ENCODE measurements around the gene NANOGP8.

Gene NANOGP8

DNA sequence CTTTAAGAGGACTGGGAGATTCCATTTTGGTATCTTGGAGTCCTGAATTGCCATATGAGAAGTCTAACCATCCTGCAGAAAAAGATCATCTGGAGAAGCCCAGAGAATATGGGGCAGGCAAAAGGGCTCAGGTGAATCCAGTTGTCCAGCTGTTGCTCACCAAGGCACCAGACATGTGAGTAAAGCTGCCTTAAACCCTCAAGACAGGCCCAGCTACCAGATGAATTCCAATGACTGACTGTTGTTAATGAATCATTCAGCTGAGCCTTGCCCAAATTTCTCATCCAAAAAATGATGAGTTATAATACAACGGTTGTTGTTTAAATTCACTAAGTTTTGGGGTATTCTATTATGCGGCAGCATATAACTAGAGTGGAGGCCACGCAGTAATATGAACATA lies 22.0 kb upstream of the NANOGP8 start:
- no peak for TF ChIP-seq EP300 (IDR thresholded peaks at IDR 0.05; ENCODE audit: borderline replicate concordance)
- no peak for TF ChIP-seq CEBPB (IDR thresholded peaks at IDR 0.05)
- TF ChIP-seq ZBTB7A (IDR thresholded peaks at IDR 0.05; ENCODE audit: low read depth) = no peak
- no peak for TF ChIP-seq TAF1 (IDR thresholded peaks at IDR 0.05; ENCODE audit: low read depth)
- TF ChIP-seq, protein P1, sequence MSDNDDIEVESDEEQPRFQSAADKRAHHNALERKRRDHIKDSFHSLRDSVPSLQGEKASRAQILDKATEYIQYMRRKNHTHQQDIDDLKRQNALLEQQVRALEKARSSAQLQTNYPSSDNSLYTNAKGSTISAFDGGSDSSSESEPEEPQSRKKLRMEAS (IDR thresholded peaks at IDR 0.05) = no peak
- TF ChIP-seq CREB1 (IDR thresholded peaks at IDR 0.05; ENCODE audit: low read depth) = no peak
- TF ChIP-seq TCF12 (IDR thresholded peaks at IDR 0.05; ENCODE audit: low read depth) = no peak
- TF ChIP-seq RAD21 (IDR thresholded peaks at IDR 0.05; ENCODE audit: low read depth) = no peak
- TF ChIP-seq, protein P2, sequence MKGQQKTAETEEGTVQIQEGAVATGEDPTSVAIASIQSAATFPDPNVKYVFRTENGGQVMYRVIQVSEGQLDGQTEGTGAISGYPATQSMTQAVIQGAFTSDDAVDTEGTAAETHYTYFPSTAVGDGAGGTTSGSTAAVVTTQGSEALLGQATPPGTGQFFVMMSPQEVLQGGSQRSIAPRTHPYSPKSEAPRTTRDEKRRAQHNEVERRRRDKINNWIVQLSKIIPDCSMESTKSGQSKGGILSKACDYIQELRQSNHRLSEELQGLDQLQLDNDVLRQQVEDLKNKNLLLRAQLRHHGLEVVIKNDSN (IDR thresholded peaks at IDR 0.05) = no peak
- no peak for TF ChIP-seq FOXM1 (IDR thresholded peaks at IDR 0.05; ENCODE audit: borderline replicate concordance, low read depth)

DNA sequence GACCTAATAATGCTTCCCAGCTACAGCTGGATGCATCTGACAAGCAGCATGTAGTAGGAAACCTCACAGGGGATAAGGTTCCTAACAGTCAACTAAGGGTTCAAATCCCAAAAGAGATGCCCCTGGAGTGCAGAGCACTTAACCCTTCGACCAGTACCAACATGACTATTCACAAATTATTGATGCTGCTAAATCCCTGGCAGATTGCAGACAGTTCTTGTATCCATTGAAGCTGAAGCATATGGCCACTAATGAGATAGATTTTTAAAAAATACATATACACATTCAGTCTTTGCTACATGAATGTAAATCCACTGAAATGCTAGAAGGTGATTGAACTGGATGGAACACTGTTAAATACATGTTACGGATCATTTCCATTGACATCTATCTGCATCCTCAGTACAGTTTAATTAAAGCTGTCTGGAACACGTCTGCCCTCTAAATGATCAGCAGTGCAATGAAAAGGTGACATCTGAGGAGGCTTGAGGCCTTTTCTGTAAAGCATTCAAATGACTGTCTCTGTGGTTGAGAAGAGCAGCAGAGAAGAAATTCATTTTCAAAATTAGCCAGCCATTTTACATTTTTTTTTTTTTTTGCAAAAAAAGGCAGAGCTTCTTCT lies 19.5 kb upstream of the NANOGP8 start:
- no peak for TF ChIP-seq RAD21 (IDR thresholded peaks at IDR 0.05; ENCODE audit: low read depth)
- no peak for TF ChIP-seq NFIC (IDR thresholded peaks at IDR 0.05)
- no peak for TF ChIP-seq CEBPB (IDR thresholded peaks at IDR 0.05)
- no peak for TF ChIP-seq CREB1 (IDR thresholded peaks at IDR 0.05; ENCODE audit: low read depth)

DNA sequence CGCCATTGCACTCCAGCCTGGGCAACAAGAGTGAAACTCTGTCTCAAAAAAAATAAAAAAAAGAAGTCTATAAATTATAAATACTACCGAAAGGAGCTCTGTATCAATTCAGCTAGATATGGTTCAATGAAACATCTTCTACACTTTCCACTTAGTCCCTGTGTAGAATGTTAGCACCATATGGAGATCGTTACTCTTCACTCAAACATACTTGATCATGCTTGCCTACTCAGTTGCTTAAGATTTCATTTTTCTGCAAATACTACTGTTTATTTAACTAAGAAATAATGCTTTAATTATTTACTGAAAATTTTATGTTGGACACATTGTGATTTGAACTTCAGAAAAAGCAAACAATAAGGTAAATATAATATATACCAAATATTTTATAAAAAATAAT lies 17.1 kb upstream of the NANOGP8 start:
- TF ChIP-seq YY1 (IDR thresholded peaks at IDR 0.05; ENCODE audit: low read depth) = no peak
- no peak for TF ChIP-seq RAD21 (IDR thresholded peaks at IDR 0.05; ENCODE audit: low read depth)
- TF ChIP-seq CEBPB (IDR thresholded peaks at IDR 0.05) = no peak
- TF ChIP-seq, protein P3, sequence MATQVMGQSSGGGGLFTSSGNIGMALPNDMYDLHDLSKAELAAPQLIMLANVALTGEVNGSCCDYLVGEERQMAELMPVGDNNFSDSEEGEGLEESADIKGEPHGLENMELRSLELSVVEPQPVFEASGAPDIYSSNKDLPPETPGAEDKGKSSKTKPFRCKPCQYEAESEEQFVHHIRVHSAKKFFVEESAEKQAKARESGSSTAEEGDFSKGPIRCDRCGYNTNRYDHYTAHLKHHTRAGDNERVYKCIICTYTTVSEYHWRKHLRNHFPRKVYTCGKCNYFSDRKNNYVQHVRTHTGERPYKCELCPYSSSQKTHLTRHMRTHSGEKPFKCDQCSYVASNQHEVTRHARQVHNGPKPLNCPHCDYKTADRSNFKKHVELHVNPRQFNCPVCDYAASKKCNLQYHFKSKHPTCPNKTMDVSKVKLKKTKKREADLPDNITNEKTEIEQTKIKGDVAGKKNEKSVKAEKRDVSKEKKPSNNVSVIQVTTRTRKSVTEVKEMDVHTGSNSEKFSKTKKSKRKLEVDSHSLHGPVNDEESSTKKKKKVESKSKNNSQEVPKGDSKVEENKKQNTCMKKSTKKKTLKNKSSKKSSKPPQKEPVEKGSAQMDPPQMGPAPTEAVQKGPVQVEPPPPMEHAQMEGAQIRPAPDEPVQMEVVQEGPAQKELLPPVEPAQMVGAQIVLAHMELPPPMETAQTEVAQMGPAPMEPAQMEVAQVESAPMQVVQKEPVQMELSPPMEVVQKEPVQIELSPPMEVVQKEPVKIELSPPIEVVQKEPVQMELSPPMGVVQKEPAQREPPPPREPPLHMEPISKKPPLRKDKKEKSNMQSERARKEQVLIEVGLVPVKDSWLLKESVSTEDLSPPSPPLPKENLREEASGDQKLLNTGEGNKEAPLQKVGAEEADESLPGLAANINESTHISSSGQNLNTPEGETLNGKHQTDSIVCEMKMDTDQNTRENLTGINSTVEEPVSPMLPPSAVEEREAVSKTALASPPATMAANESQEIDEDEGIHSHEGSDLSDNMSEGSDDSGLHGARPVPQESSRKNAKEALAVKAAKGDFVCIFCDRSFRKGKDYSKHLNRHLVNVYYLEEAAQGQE (IDR thresholded peaks at IDR 0.05; ENCODE audit: low read depth) = no peak
- no peak for TF ChIP-seq ZBTB7A (IDR thresholded peaks at IDR 0.05; ENCODE audit: low read depth)
- TF ChIP-seq, protein P2 (IDR thresholded peaks at IDR 0.05) = no peak
- no peak for TF ChIP-seq TAF1 (IDR thresholded peaks at IDR 0.05; ENCODE audit: low read depth)
- no peak for TF ChIP-seq TEAD4 (IDR thresholded peaks at IDR 0.05)
- TF ChIP-seq CREB1 (IDR thresholded peaks at IDR 0.05; ENCODE audit: low read depth) = no peak
- TF ChIP-seq EGR1 (IDR thresholded peaks at IDR 0.05) = no peak
- no peak for TF ChIP-seq FOXM1 (IDR thresholded peaks at IDR 0.05; ENCODE audit: borderline replicate concordance, low read depth)
- no peak for TF ChIP-seq EP300 (IDR thresholded peaks at IDR 0.05; ENCODE audit: borderline replicate concordance)
- no peak for TF ChIP-seq TCF12 (IDR thresholded peaks at IDR 0.05; ENCODE audit: low read depth)

DNA sequence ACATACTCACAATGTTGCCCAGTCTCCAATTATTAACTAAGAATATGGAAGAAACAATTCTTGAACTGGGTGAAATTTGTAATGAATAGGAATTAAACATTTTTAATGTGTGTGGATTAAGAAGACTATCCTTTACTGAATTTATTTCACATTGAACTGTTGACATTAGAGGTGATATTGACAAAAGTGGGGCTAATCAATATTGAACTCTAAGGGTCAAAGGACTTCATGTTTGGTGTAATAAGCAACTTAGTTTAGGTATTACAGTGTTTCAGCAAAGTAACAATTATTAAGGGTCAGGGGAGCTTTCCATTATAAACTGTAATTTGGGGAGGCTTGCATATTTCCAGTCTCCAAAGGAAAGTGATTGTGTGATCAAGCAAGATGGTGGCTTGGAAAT lies 16.2 kb upstream of the NANOGP8 start:
- TF ChIP-seq YY1 (IDR thresholded peaks at IDR 0.05; ENCODE audit: low read depth) = no peak
- TF ChIP-seq FOXM1 (IDR thresholded peaks at IDR 0.05; ENCODE audit: borderline replicate concordance, low read depth) = no peak
- TF ChIP-seq TCF12 (IDR thresholded peaks at IDR 0.05; ENCODE audit: low read depth) = no peak
- TF ChIP-seq EP300 (IDR thresholded peaks at IDR 0.05; ENCODE audit: borderline replicate concordance) = no peak
- no peak for TF ChIP-seq CEBPB (IDR thresholded peaks at IDR 0.05)
- TF ChIP-seq, protein P1 (IDR thresholded peaks at IDR 0.05) = no peak
- no peak for TF ChIP-seq TEAD4 (IDR thresholded peaks at IDR 0.05)
- no peak for TF ChIP-seq CREB1 (IDR thresholded peaks at IDR 0.05; ENCODE audit: low read depth)
- no peak for TF ChIP-seq NFIC (IDR thresholded peaks at IDR 0.05)
- TF ChIP-seq EGR1 (IDR thresholded peaks at IDR 0.05) = no peak
- TF ChIP-seq ZBTB7A (IDR thresholded peaks at IDR 0.05; ENCODE audit: low read depth) = no peak
- TF ChIP-seq RAD21 (IDR thresholded peaks at IDR 0.05; ENCODE audit: low read depth) = no peak
- TF ChIP-seq TAF1 (IDR thresholded peaks at IDR 0.05; ENCODE audit: low read depth) = no peak
- TF ChIP-seq, protein P3 (IDR thresholded peaks at IDR 0.05; ENCODE audit: low read depth) = no peak
- TF ChIP-seq, protein P2 (IDR thresholded peaks at IDR 0.05) = no peak

DNA sequence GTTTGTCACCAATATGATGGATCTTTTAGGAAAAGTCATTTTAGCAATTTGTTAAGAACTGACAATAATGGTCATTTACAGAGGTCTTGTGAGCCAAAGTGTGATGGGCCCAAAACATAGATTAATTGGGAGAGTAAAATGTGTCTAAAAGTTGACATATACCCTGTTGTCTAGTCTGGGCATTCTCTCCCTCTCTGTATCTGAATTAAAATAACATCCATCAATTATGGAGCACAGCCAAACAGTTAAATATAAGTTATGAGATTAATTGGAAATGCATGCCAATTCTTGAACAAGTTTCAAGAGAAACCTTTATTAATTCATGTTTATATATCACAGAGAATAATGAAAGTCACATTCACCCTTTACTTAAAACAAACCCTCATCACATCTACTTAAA lies 13.6 kb upstream of the NANOGP8 start:
- no peak for TF ChIP-seq TEAD4 (IDR thresholded peaks at IDR 0.05)
- no peak for TF ChIP-seq YY1 (IDR thresholded peaks at IDR 0.05; ENCODE audit: low read depth)
- TF ChIP-seq EP300 (IDR thresholded peaks at IDR 0.05; ENCODE audit: borderline replicate concordance) = no peak
- no peak for TF ChIP-seq RAD21 (IDR thresholded peaks at IDR 0.05; ENCODE audit: low read depth)
- TF ChIP-seq, protein P1 (IDR thresholded peaks at IDR 0.05) = no peak
- TF ChIP-seq ZBTB7A (IDR thresholded peaks at IDR 0.05; ENCODE audit: low read depth) = no peak
- TF ChIP-seq NFIC (IDR thresholded peaks at IDR 0.05) = no peak
- no peak for TF ChIP-seq TAF1 (IDR thresholded peaks at IDR 0.05; ENCODE audit: low read depth)
- TF ChIP-seq CREB1 (IDR thresholded peaks at IDR 0.05; ENCODE audit: low read depth) = no peak
- no peak for TF ChIP-seq EGR1 (IDR thresholded peaks at IDR 0.05)
- TF ChIP-seq, protein P3 (IDR thresholded peaks at IDR 0.05; ENCODE audit: low read depth) = no peak
- no peak for TF ChIP-seq FOXM1 (IDR thresholded peaks at IDR 0.05; ENCODE audit: borderline replicate concordance, low read depth)
- no peak for TF ChIP-seq TCF12 (IDR thresholded peaks at IDR 0.05; ENCODE audit: low read depth)

Data from Ishikawa (cell line).